PC-9 (cell line): Measurements from ENCODE around the gene NMNAT2. TPM values are rescaled to one million over a fixed set of nuclear protein-coding genes. Genes with fewer than 3 reads are reported as not detected.
"Not testable (repeated sequence)": the region's sequence is repeated elsewhere in the genome, so short reads cannot be mapped to it uniquely, and the experiment has no call there.

ENCODE experiments used
- BruUV-seq: library from RNA; stranded (reverse); fragments of 400-500 nt; replicated peaks from 2 replicates; lab custom pipeline; 2021; lab: Mats Ljungman, UMichigan
- CTCF ChIA-PET: fragments of 300-600 bp; sonication (Branson Sonifier 250); formaldehyde crosslinking; loops from one replicate; lab custom pipeline; 2022; ENCODE audit warnings: antibody characterized with exemption; lab: Charles Lee
- POLR2A ChIA-PET: fragments of 300-600 bp; sonication (Branson Sonifier 250); formaldehyde crosslinking; loops from one replicate; lab custom pipeline; 2022; ENCODE audit warnings: antibody characterized with exemption; ENCODE audit not compliant: unreplicated experiment; lab: Charles Lee
- DNase-seq, 2 experiments: peaks; one replicate each; pipeline versions ENCODE4 v3.0.0 to v3.0.0-alpha.2; 2015 to 2022; ENCODE audit warnings: mixed read lengths in 1 of 2
- H2AFZ ChIP-seq: fragments of 200-600 bp; sonication (generic); 2 replicates; pipeline ENCODE4 v1.8.1; 2017; ENCODE audit warnings: antibody characterized with exemption
- H3F3A ChIP-seq: fragments of 200-600 bp; sonication (generic); 2 replicates; pipeline ENCODE4 v1.8.1; 2017; ENCODE audit warnings: antibody characterized with exemption, mild to moderate bottlenecking, low read depth; ENCODE audit not compliant: insufficient read depth
- H3K27ac ChIP-seq: fragments of 200-600 bp; sonication (generic); 2 replicates; pipeline ENCODE4 v1.6.1; 2016; ENCODE audit warnings: mixed run types
- H3K27me3 ChIP-seq: fragments of 200-600 bp; sonication (generic); 2 replicates; pipeline ENCODE4 v1.6.1; 2016; ENCODE audit warnings: low read depth, mixed run types; ENCODE audit not compliant: insufficient read depth
- H3K36me3 ChIP-seq: fragments of 200-600 bp; sonication (generic); 2 replicates; pipeline ENCODE4 v1.6.1; 2016; ENCODE audit warnings: low read depth, mixed run types
- H3K4me1 ChIP-seq: fragments of 200-600 bp; sonication (generic); replicated peaks from 2 replicates; pipeline ENCODE4 v1.6.1; 2016; ENCODE audit warnings: mixed run types; ENCODE audit not compliant: insufficient read depth
- H3K4me2 ChIP-seq: fragments of 200-600 bp; sonication (generic); 2 replicates; pipeline ENCODE4 v1.6.1; 2017; ENCODE audit warnings: mixed run types
- H3K4me3 ChIP-seq: fragments of 200-600 bp; sonication (generic); 2 replicates; pipeline ENCODE4 v1.6.1; 2016; ENCODE audit warnings: mixed run types
- H3K79me2 ChIP-seq: fragments of 200-600 bp; sonication (generic); 2 replicates; pipeline ENCODE4 v1.6.1; 2017; ENCODE audit warnings: low read depth, mixed run types
- H3K9me2 ChIP-seq: fragments of 200-600 bp; sonication (generic); 2 replicates; pipeline ENCODE4 v1.8.1; 2017; ENCODE audit warnings: mild to moderate bottlenecking; ENCODE audit not compliant: insufficient read depth
- H3K9me3 ChIP-seq: fragments of 200-600 bp; sonication (generic); 2 replicates; pipeline ENCODE4 v1.8.1; 2016; ENCODE audit warnings: low read depth; ENCODE audit not compliant: insufficient read depth
- H4K20me1 ChIP-seq: fragments of 200-600 bp; sonication (generic); 2 replicates; pipeline ENCODE4 v1.8.1; 2017; ENCODE audit not compliant: insufficient read depth
- CTCF ChIP-seq: fragments of 200-600 bp; sonication (generic); conservative IDR thresholded peaks from 2 replicates; pipeline ENCODE4 v1.6.1; 2017; ENCODE audit warnings: mixed run types, antibody characterized with exemption, mild to moderate bottlenecking, moderate library complexity
- EZH2 ChIP-seq: fragments of 200-600 bp; sonication (generic); IDR thresholded peaks from 2 replicates; pipeline ENCODE4 v1.8.0; 2017; ENCODE audit warnings: antibody characterized with exemption, low read depth
- intact Hi-C: fragments of 100-400 bp; cut with micrococcal nuclease; formaldehyde crosslinking; loops from one replicate; pipeline ENCODE4 v1.10.0; 2022; ENCODE audit not compliant: unreplicated experiment
- total RNA-seq: library from RNA; stranded (reverse); gene quantifications from 2 replicates; pipeline ENCODE4 v1.2.3, GENCODE V29; 2021

NMNAT2 gene
- total RNA-seq, 1 experiment from 2014 or later, result 29.2 TPM

- H3K4me1 ChIP-seq, result peaks cover 71% of the 10 kb centered on the region
- DNase-seq, result no peak
- no peak overlapping the region for H3K4me3 ChIP-seq
- TF ChIP-seq CTCF, result no peak
- intact Hi-C loops, result loop anchor here (10.0 kb wide), 1 partner anchor 1190 kb away; no protein-coding TSS in a partner anchor
- no peaks in the 10 kb centered on the region for H3K27me3 ChIP-seq
- no peaks in the 10 kb centered on the region for H3K79me2 ChIP-seq
- no peaks in the 10 kb centered on the region for H3K9me2 ChIP-seq
- H3K9me3 ChIP-seq, result no peaks in the 10 kb centered on the region
- no peaks in the 10 kb centered on the region for H3K36me3 ChIP-seq
- no peak overlapping the region for H3K4me2 ChIP-seq
- CTCF ChIA-PET, result no interaction called here
- no peak overlapping the region for H3K27ac ChIP-seq
- POLR2A ChIA-PET, result interaction anchor here (0.7 kb wide), 1 partner anchor 194 kb away, joined by 3 read pairs; no protein-coding TSS in a partner anchor
- no peaks in the 10 kb centered on the region for H4K20me1 ChIP-seq
- H3F3A ChIP-seq, result peaks cover 54% of the 10 kb centered on the region
- BruUV-seq, result no TSS peak
- H2AFZ ChIP-seq, result no peak overlapping the region
Measured at GRCh38 chr1:183274836-183275235, 143.3 kb downstream of the NMNAT2 start.

- H3K9me2 ChIP-seq, H3K4me3 ChIP-seq, H2AFZ ChIP-seq, H3K79me2 ChIP-seq, DNase-seq, H3K27me3 ChIP-seq, CTCF ChIA-PET, H3K4me2 ChIP-seq, H3K9me3 ChIP-seq, BruUV-seq, H4K20me1 ChIP-seq, H3K36me3 ChIP-seq: not testable (repeated sequence)
- Histone ChIP-seq H3F3A (peaks cover 45% of the 10 kb centered on the region), H3K4me1 (peaks cover 63% of the 10 kb centered on the region), H3K27ac (peak overlapping the region; percentile 92)
- POLR2A ChIA-PET, result interaction anchor here (0.6 kb wide), 1 partner anchor 79 kb away, joined by 12 read pairs; no protein-coding TSS in a partner anchor
- intact Hi-C loops, result loop anchor here (1.0 to 10.0 kb wide), 4 partner anchors 40 to 1189 kb away; no protein-coding TSS in a partner anchor
Measured at GRCh38 chr1:183273984-183274383, 144.2 kb downstream of the NMNAT2 start.

DNA sequence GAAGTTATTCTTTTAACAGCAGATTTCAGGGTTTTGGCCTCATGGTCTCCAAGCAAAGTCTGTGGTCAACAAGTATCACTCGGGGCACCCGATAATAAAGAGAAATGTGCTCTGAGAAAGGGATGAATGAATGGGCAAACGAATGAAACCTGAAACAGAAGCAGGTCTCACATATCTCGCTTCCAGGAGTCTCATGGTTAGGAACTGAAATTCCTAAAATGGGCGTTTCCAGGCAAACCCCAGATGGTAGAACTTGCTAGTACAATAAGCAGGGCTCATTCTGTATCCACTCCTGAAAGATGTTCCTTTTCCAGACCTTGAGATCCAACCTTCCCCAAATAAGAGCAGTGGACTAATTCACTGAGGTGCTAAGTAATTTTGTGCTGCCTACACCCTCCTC, 144.9 kb downstream of the NMNAT2 start:
- ChIA-PET POLR2A (no interaction called here), CTCF (interaction anchor here (0.7 kb wide), 1 partner anchor 33 kb away, joined by 8 read pairs; no protein-coding TSS in a partner anchor)
- Histone ChIP-seq H3K9me3 (no peaks in the 10 kb centered on the region), H3K4me2 (peak overlapping the region; percentile 55), H3F3A (peaks cover 40% of the 10 kb centered on the region), H3K79me2 (no peaks in the 10 kb centered on the region), H3K4me1 (peaks cover 56% of the 10 kb centered on the region), H3K27me3 (no peaks in the 10 kb centered on the region), H3K9me2 (no peaks in the 10 kb centered on the region), H2AFZ (no peak overlapping the region), H4K20me1 (no peaks in the 10 kb centered on the region), H3K36me3 (no peaks in the 10 kb centered on the region), H3K4me3 (no peak overlapping the region), H3K27ac (peak overlapping the region; percentile 92)
- intact Hi-C loops, result loop anchor here (1.0 to 10.0 kb wide), 4 partner anchors 39 to 1188 kb away; no protein-coding TSS in a partner anchor
- TF ChIP-seq EZH2 (no peak), CTCF (no peak)
- no TSS peak for BruUV-seq
- DNase-seq, result peak in 1 of 2 experiments; percentile 30
